ENCODE data around the gene UNC119.

Gene UNC119

DNA sequence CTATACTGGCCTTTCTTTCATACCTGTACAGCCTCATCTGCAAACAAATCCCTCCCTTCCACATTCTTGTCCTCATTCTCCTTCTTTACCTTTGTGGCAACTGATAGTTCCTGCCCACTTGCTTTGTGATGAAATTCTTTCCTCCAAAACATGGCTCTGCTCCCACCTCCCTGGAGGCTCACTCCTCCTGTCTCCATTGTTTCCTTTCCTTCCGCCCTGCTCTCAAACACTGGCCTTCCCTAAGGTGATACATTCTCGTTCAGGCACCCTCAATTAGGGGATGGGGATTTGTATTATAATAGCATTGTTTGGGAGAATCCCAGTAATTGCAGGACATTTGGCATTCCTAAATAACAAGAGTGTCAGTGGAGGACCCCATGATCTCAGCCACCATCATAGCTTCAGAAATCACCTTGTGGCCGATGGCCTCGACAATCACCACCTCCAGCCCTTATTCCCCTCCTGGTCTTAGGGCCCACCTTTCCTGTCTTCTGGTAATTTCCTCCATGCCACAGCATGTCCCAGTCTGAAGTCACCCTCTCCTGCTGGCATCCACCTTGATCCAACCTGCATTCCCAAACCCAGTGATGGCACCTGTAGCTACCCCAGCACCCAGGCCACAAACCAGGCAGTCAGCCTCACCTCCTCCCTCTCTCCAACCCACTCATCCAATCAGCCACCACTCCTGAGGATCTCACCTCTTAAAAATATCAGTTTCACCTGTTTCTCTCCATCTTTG lies 7.9 kb downstream of the UNC119 start:
- DNase-seq (ENCODE audit: low read depth): no peak

DNA sequence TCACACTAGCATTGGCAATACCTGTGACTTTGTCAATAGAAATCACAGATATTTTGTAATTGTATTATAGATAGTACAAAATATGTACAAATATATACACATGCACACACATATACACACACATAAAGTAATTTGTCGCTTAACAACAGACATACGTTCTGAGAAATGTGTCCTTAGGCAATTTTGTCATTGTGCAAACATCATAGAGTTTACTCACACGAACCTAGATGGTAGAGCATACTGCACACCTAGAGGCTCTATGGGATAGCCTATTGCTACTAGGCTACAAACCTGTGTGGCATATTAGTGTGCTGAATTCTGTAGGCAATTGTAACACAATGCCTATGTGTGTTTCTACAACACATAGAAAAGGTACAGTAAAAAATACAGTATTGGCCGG lies 11.0 kb downstream of the UNC119 start:
- DNase-seq (ENCODE audit: low read depth): no peak

DNA sequence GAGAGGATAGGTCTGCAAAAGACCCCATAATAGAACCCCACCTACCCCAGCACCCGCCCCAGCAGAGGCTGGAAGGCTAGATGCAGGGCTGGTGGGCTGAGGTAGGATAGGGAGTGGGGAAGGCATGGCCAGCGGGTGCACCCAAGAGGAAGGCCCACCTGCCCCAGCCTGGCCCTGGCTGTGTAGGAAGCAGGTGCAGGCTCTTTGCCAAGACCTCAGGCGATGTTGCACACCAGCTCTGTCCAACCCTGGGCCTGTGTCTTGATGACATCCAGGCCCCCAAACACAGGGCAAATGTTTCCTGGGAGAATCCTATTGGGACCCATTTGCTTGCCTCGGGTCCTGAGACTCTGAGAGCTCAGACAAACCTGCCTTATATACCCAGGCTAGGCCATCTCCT lies 12.2 kb downstream of the UNC119 start:
- DNase-seq (ENCODE audit: low read depth): no peak

DNA sequence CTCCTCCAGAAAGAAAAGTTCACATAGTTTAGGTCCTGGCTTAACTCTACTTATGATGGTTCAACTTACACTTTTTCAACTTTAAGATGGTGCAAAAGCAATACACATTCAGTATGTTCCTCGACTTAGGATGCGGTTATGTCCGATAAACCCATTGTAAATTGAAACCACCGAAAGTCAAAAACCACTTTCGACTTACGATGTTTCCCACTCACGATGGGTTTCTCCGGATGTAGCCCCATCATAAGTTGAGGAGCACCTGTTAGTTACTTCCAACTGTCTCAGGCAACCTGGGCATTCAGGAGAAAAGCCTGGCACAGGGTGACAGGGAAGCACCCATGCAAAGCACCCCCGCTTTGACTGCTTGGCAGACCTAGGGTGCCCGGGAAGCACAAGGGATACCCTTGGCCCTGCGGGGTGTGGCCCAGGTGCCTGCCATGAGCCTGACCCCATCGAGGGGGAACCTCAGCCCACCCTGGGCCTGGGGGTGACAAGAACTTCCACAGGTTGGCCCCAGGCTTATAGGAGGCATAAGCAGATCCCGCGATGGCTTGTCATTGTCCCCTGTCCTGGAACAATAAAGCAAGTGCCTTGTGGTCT lies 14.0 kb downstream of the UNC119 start:
- DNase-seq (ENCODE audit: low read depth): no peak

DNA sequence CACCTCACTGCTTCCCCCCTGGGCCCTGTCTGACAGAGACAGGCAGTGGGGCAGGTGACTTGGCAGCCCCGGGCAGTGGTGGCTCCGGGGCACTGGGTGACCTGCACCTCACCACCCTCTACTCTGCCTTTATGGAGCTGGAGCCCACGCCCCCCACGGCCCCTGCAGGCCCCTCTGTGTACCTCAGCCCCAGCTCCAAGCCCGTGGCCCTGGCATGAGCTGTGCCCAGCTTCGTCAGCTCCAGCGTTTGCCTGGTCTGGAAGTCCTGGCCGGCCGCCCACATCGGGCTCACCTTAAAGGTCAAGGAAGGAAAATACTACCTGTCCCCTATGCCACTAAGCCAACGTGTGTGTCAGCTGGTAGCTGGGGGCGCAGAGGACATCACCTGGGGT lies 15.2 kb downstream of the UNC119 start:
- no peak for DNase-seq (ENCODE audit: low read depth)

DNA sequence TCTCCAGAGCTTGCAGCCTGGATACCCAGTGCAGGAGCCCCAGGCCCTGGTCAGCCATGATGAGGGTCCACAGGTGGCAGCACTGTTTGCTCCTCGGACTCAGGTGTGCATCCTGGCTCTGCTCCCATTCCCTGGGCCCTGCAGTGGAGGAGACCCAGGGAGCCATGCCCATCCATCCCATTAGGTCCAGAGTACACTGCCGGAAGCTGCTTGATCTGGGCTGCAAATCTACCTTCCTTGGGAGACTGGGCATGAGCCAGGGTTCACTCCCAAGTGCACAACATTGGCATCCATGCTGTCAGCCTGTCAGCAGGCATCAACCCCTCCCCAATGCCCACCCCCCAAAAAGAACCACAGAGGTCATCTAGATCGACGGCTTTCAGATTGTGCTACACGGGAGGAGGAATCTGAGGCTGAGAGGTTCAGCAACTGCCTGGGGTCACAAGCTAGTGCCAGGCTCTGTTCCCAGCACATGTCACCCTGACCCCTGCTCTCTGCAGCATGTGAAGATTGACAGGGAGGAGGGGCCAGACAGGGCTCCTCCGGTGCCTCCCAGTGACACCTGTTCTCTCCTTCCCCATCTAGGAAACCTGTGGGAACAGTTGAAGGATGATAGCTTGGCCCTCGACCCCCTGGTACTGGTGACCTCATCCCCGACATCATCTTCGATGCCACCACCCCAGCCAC lies 15.7 kb downstream of the UNC119 start:
- no peak for DNase-seq (ENCODE audit: low read depth)

DNA sequence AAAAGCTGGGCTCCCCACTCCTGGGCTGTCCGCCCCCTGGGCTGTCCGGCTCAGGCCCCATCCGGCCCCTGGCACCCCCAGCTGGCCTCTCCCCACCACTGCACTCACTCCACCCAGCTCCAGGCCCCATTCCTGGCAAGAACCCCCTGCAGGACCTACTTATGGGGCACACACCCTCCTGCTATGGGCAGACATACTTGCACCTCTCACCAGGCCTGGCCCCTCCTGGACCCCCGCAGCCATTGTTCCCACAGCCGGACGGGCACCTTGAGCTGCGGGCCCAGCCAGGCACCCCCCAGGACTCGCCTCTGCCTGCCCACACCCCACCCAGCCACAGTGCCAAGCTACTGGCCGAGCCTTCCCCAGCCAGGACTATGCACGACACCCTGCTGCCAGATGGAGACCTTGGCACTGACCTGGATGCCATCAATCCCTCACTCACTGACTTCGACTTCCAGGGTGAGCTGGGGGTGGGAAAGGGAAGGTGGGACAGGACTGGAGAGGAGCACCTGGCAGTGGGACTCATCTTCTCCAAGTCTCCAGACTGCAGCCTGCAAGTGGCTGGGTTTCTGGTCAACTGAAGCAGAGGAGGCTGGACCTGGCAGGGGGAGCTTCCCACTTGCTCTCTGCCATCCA lies 17.6 kb downstream of the UNC119 start:
- no peak for DNase-seq (ENCODE audit: low read depth)

DNA sequence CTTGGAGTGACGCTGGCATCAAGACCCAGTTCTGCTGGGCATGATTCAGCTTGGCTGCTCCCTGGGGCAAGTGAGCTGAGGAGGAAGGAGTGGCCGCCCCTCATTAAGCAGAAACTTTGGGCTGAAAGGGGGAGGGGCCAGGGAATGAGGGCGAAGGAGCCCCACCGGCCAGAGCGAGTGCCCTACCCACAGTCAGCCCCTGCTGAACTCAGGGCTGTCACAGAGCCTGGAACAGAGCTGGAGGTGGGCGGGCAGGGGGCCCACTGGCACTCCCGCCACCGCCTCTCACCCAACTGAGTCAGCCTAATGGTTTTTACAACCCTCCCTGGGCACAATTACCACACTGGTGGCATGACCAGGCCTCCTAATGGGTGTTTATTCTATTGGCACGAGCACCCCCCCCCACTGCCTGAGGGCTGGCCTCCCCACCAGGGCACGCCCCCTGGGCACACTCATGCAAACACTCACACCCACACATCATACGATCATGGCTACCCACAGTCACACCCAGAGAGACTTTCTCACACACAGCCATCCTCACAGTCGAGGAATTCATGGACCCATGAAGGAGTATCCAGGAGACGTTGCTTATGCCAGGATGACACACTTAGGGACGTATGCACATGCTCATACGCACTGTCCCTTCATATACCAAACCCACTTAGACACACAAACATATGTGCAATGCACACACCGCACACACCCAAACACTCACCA lies 19.2 kb downstream of the UNC119 start:
- no peak for DNase-seq (ENCODE audit: low read depth)

DNA sequence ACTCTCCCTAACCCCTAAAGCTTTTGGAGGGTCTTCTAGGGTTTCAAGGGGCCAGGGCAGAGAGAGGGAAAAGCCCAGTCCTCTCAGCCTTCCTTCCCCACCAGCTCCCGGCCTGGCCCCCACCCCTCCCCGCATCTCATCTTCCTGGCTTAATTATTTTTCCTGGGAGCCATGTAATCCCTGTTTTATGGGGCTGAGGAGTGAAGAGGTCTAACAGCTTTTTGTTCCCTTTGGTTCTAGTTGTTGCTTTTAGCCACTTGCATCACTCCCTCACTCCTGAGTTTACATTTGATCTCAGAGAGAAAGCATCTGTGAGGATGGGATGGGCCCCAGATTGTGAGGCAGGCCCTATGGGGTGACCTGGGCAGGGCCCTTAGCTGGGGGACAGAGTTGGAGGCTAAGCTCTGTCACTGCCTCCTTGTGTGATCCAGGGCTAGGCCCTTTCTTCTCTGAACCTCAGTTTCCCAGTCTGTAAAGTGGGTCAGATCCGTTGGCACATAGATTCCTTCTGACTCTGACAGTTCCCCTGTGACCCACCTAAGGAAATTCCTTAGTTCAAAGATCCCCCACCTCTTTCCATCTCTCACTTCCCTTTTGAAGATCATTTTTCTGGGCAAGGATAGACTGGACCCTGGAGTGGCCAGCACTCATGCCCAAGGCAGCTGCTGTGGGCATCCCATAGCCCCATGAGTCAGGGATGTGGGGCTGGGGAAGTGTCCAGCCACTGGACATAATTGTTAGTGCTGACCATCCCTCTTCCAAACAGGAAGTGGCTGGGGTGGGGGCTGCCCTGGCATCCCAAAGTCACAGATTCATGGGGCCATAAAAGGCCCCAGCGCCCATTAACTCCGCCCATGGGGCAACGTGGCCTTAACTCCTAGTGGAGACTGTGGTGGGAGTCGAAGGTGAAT lies 20.1 kb downstream of the UNC119 start:
- DNase-seq (ENCODE audit: low read depth): no peak

DNA sequence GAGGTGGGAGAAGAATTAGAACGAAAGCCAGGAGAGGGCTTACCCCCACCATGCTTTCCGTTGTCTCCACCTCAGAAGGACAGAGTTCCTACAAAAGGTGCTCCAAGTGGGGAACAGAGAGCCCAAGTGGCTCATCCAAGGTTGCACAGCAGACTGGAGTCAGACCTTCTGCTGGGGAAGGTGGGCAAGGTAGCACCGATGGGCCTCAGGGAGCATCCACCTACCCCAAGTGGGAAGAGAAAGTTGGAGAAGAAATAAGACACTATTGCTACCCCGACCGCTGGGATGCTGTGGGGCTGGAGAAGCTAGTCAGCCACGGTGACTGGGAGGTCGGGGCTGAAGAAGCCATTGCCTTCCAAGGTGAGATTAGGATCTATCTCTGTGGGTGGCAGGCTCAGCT lies 21.5 kb downstream of the UNC119 start:
- DNase-seq (ENCODE audit: low read depth): no peak

DNA sequence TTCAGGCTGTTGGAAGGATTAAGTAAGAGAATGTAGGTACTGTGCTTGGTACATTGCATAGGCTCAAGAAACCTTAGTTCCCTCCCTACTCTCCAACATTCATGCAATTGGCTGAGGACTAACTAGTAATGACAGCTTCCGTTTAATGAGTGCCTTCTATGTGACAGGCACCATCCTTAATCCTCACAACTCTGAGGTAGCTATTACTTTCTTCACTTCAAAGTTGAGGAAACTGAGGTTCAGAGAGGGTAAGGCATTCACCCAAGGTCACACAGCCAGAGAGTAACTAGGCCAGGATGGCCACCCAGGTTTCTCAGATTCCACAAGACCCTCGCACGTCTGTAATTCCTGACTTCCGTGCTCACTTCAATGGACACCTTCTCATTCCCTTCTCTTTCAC lies 22.2 kb downstream of the UNC119 start:
- no peak for DNase-seq (ENCODE audit: low read depth)

DNA sequence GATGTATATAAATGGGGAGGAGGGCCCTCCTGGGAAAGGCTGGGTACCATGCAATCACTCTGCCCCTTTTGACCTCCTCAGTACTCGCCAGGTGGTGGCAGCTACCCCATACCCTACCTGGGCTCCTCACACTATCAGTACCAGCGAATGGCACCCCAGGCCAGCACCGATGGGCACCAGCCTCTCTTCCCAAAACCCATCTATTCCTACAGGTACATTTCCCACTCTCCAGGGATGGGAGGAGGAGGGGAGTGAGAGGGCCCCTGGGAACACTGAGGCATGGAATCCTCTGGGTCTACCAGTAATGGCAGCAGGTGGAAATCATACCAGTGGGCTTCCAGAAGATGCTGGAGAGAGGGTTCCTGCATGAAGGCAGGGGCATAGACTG lies 23.4 kb downstream of the UNC119 start:
- no peak for DNase-seq (ENCODE audit: low read depth)

DNA sequence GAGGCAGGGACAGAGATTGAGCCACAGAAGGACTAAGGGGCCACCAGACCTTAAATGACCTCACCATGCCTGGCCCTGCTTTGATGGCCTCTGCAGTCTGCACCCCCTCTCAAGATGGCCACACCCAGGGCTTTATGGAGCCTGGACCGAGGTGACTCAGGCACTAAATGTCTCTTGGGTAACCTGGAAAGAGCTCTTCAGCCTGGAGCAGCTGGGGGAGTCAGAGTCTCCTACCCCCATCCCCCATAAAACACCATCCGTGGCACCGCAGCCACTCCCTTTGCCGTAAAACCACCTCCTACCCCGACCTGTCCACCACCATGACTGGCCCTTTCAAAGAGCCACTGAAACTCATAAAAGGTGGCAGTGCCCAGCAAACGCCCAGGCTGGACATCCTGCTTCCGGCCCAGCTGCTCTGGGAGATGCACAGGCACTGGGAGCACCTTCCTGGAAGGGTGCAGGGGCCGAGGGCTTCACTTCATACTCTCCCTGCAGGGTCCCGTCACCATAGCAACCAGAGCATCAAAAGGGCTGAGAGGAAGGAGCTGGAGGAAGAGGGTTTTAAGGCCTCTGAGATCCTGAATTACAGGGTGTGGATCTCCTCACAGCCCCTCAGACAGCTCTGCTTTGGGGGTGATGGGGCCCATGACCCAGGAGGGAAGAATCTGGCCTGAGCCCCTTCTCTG lies 24.0 kb downstream of the UNC119 start:
- DNase-seq (ENCODE audit: low read depth): no peak

DNA sequence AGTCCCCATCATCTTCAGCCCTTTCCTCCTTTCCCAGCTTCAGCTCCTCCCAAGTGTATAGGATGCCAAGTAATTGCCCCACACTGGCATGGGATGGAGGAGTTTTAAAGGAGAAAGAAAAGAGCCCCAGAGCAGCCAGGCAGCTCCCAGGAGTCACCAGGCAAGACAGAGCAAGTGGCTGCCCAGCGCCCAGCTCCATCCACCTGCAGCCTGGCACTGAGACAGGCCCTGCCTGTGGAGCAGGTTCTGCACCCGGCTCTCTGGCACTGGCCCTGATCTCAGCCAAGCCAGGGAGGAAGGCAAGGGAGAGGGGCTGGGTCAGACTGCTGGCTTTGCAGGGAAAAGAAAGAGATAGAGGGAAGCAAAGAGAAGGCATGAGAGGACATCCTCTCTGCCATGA lies 24.6 kb downstream of the UNC119 start:
- DNase-seq (ENCODE audit: low read depth): no peak

DNA sequence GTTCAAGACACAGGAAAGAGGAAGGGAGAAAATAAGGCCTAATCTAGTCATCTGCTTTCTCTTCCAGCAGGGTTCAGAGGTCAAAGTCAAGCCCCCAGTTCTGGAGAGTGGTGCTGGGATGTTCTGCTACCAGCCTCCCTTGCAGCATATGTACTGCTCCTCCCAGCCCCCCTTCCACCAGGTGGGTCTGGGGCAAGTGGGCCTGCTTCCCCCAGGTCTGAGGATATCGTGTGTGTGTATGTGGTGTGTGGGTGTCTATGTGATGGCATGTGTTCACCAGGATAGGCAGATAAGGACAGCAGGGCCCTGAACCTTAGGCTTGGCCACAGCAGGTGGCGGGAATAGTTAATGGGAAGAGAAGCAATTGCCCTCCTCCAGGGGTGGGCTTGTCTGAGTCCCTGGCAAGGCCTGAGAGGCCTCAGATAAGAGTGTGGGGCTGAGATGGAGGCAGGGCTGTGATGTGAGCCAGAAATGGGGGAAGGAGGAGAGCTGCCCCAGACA lies 25.2 kb downstream of the UNC119 start:
- no peak for DNase-seq (ENCODE audit: low read depth)

DNA sequence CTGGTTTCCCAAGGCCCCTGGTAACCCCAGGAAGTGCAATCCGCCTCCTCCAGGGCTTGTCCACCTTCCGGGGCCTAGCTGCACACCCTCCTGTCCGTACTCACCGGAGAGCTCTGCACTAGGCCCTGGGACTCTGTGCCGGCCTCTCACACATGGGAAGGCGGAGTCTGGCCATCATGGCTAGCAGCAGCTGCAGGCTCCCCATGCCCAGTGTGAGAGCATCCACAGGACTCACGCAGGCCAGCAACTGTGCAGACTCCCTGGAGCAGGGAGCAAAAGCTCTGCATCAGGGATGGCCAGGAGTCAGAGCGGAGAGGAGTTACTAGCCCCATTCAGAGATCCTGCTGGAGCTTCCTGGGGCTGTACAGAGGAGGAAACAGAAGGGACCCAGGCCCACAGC lies 26.0 kb downstream of the UNC119 start:
- DNase-seq (ENCODE audit: low read depth): no peak

DNA sequence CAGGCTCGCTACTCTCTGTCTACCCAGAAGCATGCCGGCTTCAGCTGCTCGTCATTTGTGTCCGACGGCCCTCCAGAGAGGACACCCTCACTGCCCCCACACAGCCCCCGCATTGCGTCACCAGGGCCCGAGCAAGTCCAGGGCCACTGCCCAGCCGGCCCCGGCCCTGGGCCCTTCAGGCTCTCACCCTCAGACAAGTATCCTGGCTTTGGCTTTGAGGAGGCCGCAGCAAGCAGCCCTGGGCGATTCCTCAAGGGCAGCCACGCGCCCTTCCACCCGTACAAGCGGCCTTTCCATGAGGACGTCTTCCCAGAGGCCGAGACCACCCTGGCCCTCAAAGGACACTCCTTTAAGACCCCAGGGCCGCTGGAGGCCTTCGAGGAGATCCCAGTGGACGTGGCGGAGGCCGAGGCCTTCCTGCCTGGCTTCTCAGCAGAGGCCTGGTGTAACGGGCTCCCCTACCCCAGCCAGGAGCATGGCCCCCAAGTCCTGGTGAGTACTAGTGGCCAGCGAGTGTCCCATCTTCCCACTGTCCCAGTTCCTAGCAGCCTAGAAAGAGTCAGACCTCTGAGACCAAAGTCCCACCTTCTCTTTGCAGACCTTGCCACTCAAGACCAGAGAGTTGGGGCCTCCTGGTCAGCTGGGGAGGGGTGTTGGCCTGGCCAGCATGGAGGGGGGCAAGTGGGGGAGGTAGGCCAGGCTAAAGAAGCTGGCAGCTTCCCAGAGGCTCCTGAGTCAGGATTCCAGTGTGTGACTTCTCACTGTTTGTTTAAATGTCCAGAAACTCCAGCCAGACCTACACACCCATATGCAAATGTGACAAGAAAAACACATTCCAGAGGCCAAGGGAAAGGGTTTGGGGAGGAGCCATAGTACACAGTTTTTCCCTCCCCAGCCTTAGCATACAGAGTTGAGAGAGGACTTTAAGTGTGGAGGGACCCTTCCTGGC lies 27.7 kb downstream of the UNC119 start:
- DNase-seq (ENCODE audit: low read depth): no peak

DNA sequence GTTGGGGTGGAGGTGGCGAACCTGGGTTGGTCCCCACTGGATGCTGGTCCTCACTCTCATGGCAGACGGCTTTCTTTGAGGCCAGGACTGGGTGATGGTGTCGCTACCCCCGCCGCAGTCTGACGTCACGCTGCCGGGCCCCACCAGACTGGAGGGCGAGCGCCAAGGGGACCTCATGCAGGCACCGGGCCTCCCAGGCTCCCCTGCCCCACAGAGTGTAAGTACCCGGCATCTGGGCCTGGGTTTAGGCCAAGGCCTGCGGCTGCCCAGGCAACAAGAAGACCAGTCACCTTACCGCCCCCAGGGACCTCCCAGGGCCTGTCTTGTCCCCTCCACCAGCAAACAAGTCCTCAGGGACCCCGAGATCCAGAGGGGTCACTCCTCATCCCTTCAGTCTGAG lies 28.5 kb downstream of the UNC119 start:
- DNase-seq (ENCODE audit: low read depth): no peak

DNA sequence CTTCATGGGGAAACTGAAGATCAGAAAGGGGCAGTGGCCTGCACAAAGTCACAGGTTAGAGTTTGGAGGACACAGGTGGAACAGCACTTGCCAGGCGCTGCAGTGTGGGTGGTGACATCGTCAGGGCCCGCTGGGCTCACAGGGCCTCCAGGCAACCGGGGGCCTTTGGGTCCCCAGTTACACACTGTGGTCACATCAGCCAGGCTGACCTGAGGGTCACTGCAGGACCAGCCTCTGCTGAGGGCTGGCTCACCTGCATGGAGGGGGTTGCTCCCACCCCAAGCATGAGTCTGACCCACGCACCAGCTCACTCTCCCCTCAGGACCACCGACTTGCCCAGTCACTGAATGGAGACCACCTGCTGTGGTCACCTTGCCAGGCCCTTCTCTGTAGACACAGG lies 29.2 kb downstream of the UNC119 start:
- DNase-seq (ENCODE audit: low read depth): no peak

Data from CMK (cell line).